Measurements from ENCODE around the gene ADAM19.

GRCh38 chr5:157528036-157528632 lies 47.4 kb downstream of the ADAM19 start:
- TF ChIP-seq POLR2A (IDR thresholded peaks at IDR 0.05; ENCODE audit: low read length) (no peak), GATA1 (IDR thresholded peaks at IDR 0.05; ENCODE audit: low read depth, low read length) (no peak)

Measured in erythroblast (primary cell).